Measurements from ENCODE around the gene UROS. TPM values are rescaled to one million over a fixed set of nuclear protein-coding genes. Genes with fewer than 3 reads are reported as not detected.

Gene UROS
- total and polyA plus RNA-seq, 10 donors: 30.3 to 43.8 (median 39.2) TPM

DNA sequence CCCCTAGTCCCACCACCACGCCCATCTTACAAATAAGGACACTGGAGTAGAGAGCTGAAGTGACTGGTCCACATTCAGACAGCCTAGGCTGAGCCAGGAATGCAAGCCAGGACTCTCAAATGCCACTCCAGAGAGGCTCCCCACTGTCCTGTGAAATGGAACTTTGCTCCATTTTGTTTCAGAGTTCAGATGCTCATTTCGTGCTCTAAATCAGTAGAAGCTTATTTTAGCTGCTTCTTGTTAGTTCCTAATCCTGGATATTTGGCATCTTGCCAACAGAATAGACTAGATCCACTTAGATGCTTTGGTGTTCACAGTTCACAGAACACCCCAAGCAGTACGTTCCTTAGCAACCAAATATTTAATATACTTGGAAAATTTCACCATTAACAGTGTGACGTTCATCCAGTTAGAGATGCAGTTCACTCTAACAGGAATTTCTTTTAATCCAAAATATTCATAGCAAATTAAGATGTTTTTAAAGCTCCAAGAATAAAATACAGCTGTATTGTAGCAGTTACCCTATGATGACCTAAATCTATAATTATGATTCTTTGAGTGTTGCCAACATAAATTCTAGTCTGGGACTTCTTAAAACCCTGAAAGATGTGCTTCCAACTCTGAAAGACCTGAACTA is 54.7 kb downstream of the UROS start:
- Histone ChIP-seq H3K27ac (peak overlapping the region in 4 of 8 donors; percentile 35 to 46 (median 43)), H3K9me3 (no peaks in the 10 kb centered on the region), H3K36me3 (peaks cover 6 to 57% (median 28%) of the 10 kb centered on the region in 6 donors), H3K4me3 (no peak overlapping the region), H3K4me1 (no peaks in the 10 kb centered on the region), H3K27me3 (replicated peaks in 1 of 7) (peaks cover 0 to 2% (median 0%) of the 10 kb centered on the region in 7 donors)
- 73 to 90% (median 80%) methylated on average over 4 of the region's 4 CpGs for WGBS, 5 donors
- TF ChIP-seq POLR2AphosphoS5 (IDR thresholded peaks at IDR 0.05) (no peak), CTCF (IDR thresholded peaks at IDR 0.05 in 8 of 11, conservative IDR thresholded peaks at IDR 0.05 in 3 of 11) (no peak), POLR2A (IDR thresholded peaks at IDR 0.05) (no peak)
- intact Hi-C loops (cut with DNase I; ENCODE audit: low total_unique reads): no loop called here
- no peak for DNase-seq

DNA sequence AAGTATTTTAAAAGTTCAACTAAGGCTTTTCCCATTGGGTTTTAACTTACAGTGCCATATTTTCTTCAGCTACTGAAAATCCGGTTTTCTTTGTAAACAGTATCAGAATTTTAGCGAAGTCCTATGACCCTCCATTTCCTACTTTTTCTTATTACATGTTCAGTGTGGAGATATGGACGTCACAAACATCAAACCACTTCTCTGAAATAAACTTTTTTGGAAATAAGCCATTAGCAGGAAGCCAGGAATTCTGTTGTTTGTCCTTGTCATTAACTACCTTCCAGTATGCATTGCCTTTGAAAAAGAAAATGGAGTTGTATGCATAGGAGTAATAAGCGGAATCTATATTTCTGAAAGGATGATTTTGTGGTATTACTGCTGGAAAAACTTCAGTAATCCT is 56.5 kb downstream of the UROS start:
- Histone ChIP-seq H3K9me3 (no peaks in the 10 kb centered on the region), H3K4me1 (no peaks in the 10 kb centered on the region), H3K4me3 (no peak overlapping the region), H3K27me3 (replicated peaks in 1 of 7) (no peaks in the 10 kb centered on the region), H3K27ac (no peak overlapping the region), H3K36me3 (peaks cover 6 to 74% (median 42%) of the 10 kb centered on the region in 6 donors)
- DNase-seq: no peak
- intact Hi-C loops (cut with DNase I; ENCODE audit: low total_unique reads): no loop called here
- 81 to 93% (median 86%) methylated on average over 4 of the region's 4 CpGs for WGBS, 5 donors
- TF ChIP-seq POLR2AphosphoS5 (IDR thresholded peaks at IDR 0.05) (no peak), CTCF (IDR thresholded peaks at IDR 0.05 in 8 of 11, conservative IDR thresholded peaks at IDR 0.05 in 3 of 11) (no peak), POLR2A (IDR thresholded peaks at IDR 0.05) (no peak)

DNA sequence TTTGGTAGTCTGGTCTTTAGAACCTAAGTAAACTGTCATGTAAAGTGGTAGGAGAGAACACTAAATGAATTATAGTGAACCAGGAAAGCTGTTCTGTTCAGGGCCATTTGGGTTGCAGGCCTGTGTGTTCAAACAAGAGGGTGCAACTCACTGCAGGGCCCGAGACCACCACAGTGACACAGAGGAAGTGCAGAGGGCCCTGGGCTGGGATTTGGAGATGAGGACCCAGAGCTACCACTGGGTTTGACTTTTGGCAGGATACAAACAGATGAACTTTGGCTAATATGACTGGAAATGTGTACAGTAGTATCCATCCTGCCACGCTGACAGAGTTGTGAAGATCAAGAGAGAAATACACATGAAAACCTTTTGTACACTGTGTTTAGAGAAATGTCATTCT is 57.2 kb downstream of the UROS start:
- intact Hi-C loops (cut with DNase I; ENCODE audit: low total_unique reads): no loop called here
- H3K9me3 ChIP-seq: no peaks in the 10 kb centered on the region
- H3K36me3 ChIP-seq: peaks cover 6 to 81% (median 46%) of the 10 kb centered on the region in 6 donors
- TF ChIP-seq POLR2A (IDR thresholded peaks at IDR 0.05) (no peak), POLR2AphosphoS5 (IDR thresholded peaks at IDR 0.05) (no peak), CTCF (IDR thresholded peaks at IDR 0.05 in 8 of 11, conservative IDR thresholded peaks at IDR 0.05 in 3 of 11) (no peak)
- H3K4me1 ChIP-seq: no peaks in the 10 kb centered on the region
- 94 to 98% (median 95%) methylated on average over 2 of the region's 2 CpGs for WGBS, 5 donors
- DNase-seq: no peak
- H3K4me3 ChIP-seq: no peak overlapping the region
- H3K27ac ChIP-seq: no peak overlapping the region
- H3K27me3 ChIP-seq (replicated peaks in 1 of 7): no peaks in the 10 kb centered on the region

DNA sequence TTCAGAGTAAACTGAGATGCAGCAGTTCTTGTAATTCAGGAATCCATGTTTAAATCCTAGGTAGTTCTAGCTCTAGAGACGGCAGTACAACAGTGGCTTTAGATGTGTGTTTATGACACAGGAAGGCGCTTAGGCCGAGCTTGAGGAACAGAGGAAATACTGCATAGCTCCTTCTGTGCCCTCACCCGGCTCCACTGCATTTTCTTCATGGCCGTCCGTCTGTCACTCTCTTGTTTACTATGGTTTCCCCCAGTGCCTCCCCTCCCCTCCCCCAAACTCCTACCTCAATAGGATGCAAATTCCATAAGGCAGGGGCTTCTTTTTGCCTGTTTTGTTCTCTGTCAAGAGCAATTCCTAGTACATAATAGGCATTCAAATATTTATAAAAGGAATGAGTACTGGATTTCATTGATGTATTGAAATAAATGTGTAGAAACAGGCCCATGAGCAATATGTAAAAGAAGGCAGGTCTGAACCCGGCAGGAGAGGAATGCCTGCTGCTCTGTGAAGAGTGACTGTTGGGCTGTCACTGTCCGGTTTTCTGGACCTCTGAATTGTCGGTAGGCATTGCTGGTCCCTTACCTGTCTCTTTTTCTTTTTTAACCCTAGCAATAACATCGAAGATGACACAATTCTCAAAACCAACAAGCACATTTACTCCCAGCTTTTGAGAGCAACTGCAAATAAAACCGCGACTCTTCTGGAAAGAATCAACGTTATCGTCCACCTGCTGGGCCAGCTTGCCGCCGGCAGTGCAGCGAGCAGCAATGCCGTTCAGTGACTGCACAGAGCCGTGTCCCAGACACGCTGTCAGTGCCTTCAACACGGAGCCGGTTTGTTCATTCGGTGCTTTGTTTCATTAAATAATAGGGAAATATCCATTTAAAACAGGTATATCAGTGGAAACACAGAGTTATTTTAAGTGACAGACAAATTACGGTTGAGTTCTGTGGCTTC is 60.1 kb downstream of the UROS start:
- Histone ChIP-seq H3K9me3 (no peaks in the 10 kb centered on the region), H3K27me3 (replicated peaks in 1 of 7) (no peaks in the 10 kb centered on the region), H3K27ac (no peak overlapping the region), H3K36me3 (peaks cover 6 to 99% (median 69%) of the 10 kb centered on the region in 6 donors), H3K4me3 (no peak overlapping the region), H3K4me1 (no peaks in the 10 kb centered on the region)
- TF ChIP-seq POLR2A (IDR thresholded peaks at IDR 0.05): no peak
- TF ChIP-seq POLR2AphosphoS5 (IDR thresholded peaks at IDR 0.05): no peak
- TF ChIP-seq CTCF (IDR thresholded peaks at IDR 0.05 in 8 of 11, conservative IDR thresholded peaks at IDR 0.05 in 3 of 11): no peak
- intact Hi-C loops (cut with DNase I; ENCODE audit: low total_unique reads): no loop called here
- 94 to 96% (median 95%) methylated on average over 24 of the region's 24 CpGs for WGBS, 5 donors
- no peak for DNase-seq

Data from spleen (tissue), 11 donors.